DOHH2 (cell line): Measurements from ENCODE around the gene NLGN1.

Source experiments
- H3F3A ChIP-seq: fragments of 200-600 bp; sonication (generic), shearing (Covaris generic); 2 replicates; pipeline ENCODE4 v1.6.0; 2016; ENCODE audit warnings: antibody characterized with exemption, mild to moderate bottlenecking; ENCODE audit not compliant: control insufficient read depth, insufficient read depth
- H3K27ac ChIP-seq: fragments of 200-600 bp; sonication (generic); 2 replicates; pipeline ENCODE4 v1.5.1; 2014; ENCODE audit warnings: low read depth, mild to moderate bottlenecking, low read length, moderate library complexity
- H3K27me3 ChIP-seq: fragments of 200-600 bp; sonication (generic); 2 replicates; pipeline ENCODE4 v1.6.1; 2014; ENCODE audit warnings: mild to moderate bottlenecking, low read length, mixed read lengths; ENCODE audit not compliant: control insufficient read depth
- H3K36me3 ChIP-seq: fragments of 200-600 bp; sonication (generic); 2 replicates; pipeline ENCODE4 v1.6.1; 2014; ENCODE audit warnings: mild to moderate bottlenecking, low read length, moderate library complexity, mixed read lengths; ENCODE audit not compliant: control insufficient read depth
- H3K4me1 ChIP-seq: fragments of 200-600 bp; sonication (generic); 2 replicates; pipeline ENCODE4 v1.6.1; 2014; ENCODE audit warnings: mild to moderate bottlenecking, low read length, mixed read lengths; ENCODE audit not compliant: control insufficient read depth
- H3K4me2 ChIP-seq: fragments of 200-600 bp; sonication (generic); 2 replicates; pipeline ENCODE4 v1.6.0; 2014; ENCODE audit warnings: mild to moderate bottlenecking, low read length, moderate library complexity
- H3K4me3 ChIP-seq: fragments of 200-600 bp; sonication (generic); 2 replicates; pipeline ENCODE4 v1.5.1; 2014; ENCODE audit warnings: mild to moderate bottlenecking, low read length, mixed read lengths
- H3K79me2 ChIP-seq: fragments of 200-600 bp; sonication (generic); 2 replicates; pipeline ENCODE4 v1.6.1; 2014; ENCODE audit warnings: mild to moderate bottlenecking, low read length, mixed read lengths; ENCODE audit not compliant: control insufficient read depth
- H3K9me2 ChIP-seq: fragments of 200-600 bp; sonication (generic); replicated peaks from 2 replicates; pipeline ENCODE4 v1.6.1; 2014; ENCODE audit warnings: mild to moderate bottlenecking, low read length, mixed read lengths; ENCODE audit not compliant: control insufficient read depth
- H3K9me3 ChIP-seq: fragments of 200-600 bp; sonication (generic); 2 replicates; pipeline ENCODE4 v1.6.1; 2014; ENCODE audit warnings: antibody characterized with exemption, low read length, mixed read lengths; ENCODE audit not compliant: control insufficient read depth, insufficient read depth
- H4K20me1 ChIP-seq: fragments of 200-600 bp; sonication (generic); 2 replicates; pipeline ENCODE4 v1.6.0; 2014; ENCODE audit warnings: low read depth, mild to moderate bottlenecking, antibody characterized with exemption, low read length, moderate library complexity; ENCODE audit not compliant: control insufficient read depth, insufficient read depth
- CTCF ChIP-seq: fragments of 200-600 bp; sonication (generic); IDR thresholded peaks from one replicate; pipeline ENCODE4 v1.5.1; 2014; ENCODE audit warnings: antibody characterized with exemption, mild to moderate bottlenecking, low read depth, low read length; ENCODE audit not compliant: poor library complexity, severe bottlenecking
- EZH2phosphoT487 ChIP-seq: fragments of 200-600 bp; sonication (generic); IDR thresholded peaks from 2 replicates; pipeline ENCODE4 v1.6.1; 2017; ENCODE audit warnings: borderline replicate concordance, mild to moderate bottlenecking, antibody characterized with exemption, low read length, moderate library complexity, mixed read lengths

NLGN1 gene

GRCh38 chr3:173719585-173719984 is 322.0 kb downstream of the NLGN1 start:
- no peaks in the 10 kb centered on the region for H4K20me1 ChIP-seq
- no peaks in the 10 kb centered on the region for H3K27me3 ChIP-seq
- no peaks in the 10 kb centered on the region for H3K79me2 ChIP-seq
- no peaks in the 10 kb centered on the region for H3K9me3 ChIP-seq
- H3K4me2 ChIP-seq, result no peak overlapping the region
- H3K9me2 ChIP-seq, result no peaks in the 10 kb centered on the region
- H3K27ac ChIP-seq, result no peak overlapping the region
- H3K4me1 ChIP-seq, result no peaks in the 10 kb centered on the region
- no peaks in the 10 kb centered on the region for H3F3A ChIP-seq
- TF ChIP-seq CTCF (no peak), EZH2phosphoT487 (no peak)
- H3K4me3 ChIP-seq, result no peak overlapping the region
- H3K36me3 ChIP-seq, result no peaks in the 10 kb centered on the region

- Histone ChIP-seq H3K4me2 (no peak overlapping the region), H3K27ac (no peak overlapping the region), H3K4me1 (no peaks in the 10 kb centered on the region)
Measured at GRCh38 chr3:173725507-173725906, 328.0 kb downstream of the NLGN1 start.

GRCh38 chr3:173730391-173730790 is 332.8 kb downstream of the NLGN1 start:
- Histone ChIP-seq H3K4me1 (no peaks in the 10 kb centered on the region), H3F3A (no peaks in the 10 kb centered on the region), H3K4me3 (no peak overlapping the region), H3K9me3 (no peaks in the 10 kb centered on the region), H3K9me2 (no peaks in the 10 kb centered on the region), H4K20me1 (no peaks in the 10 kb centered on the region), H3K36me3 (no peaks in the 10 kb centered on the region), H3K79me2 (no peaks in the 10 kb centered on the region), H3K4me2 (no peak overlapping the region), H3K27ac (no peak overlapping the region), H3K27me3 (no peaks in the 10 kb centered on the region)
- TF ChIP-seq EZH2phosphoT487 (no peak), CTCF (no peak)

More at GRCh38 chr3:173725507-173725906, 328.0 kb downstream of the NLGN1 start:
- no peaks in the 10 kb centered on the region for H3K79me2 ChIP-seq
- H3F3A ChIP-seq, result no peaks in the 10 kb centered on the region
- no peak overlapping the region for H3K4me3 ChIP-seq
- no peaks in the 10 kb centered on the region for H4K20me1 ChIP-seq
- no peak for TF ChIP-seq EZH2phosphoT487
- no peak for TF ChIP-seq CTCF
- H3K9me3 ChIP-seq, result no peaks in the 10 kb centered on the region
- H3K27me3 ChIP-seq, result no peaks in the 10 kb centered on the region
- no peaks in the 10 kb centered on the region for H3K9me2 ChIP-seq
- no peaks in the 10 kb centered on the region for H3K36me3 ChIP-seq

GRCh38 chr3:173732237-173732636 is 334.7 kb downstream of the NLGN1 start:
- no peak overlapping the region for H3K27ac ChIP-seq
- no peaks in the 10 kb centered on the region for H3K36me3 ChIP-seq
- H3K79me2 ChIP-seq, result no peaks in the 10 kb centered on the region
- no peak overlapping the region for H3K4me2 ChIP-seq
- no peaks in the 10 kb centered on the region for H3F3A ChIP-seq
- no peaks in the 10 kb centered on the region for H3K4me1 ChIP-seq
- no peaks in the 10 kb centered on the region for H3K9me3 ChIP-seq
- no peak for TF ChIP-seq CTCF
- no peak for TF ChIP-seq EZH2phosphoT487
- H3K9me2 ChIP-seq, result no peaks in the 10 kb centered on the region
- no peaks in the 10 kb centered on the region for H3K27me3 ChIP-seq
- no peak overlapping the region for H3K4me3 ChIP-seq
- no peaks in the 10 kb centered on the region for H4K20me1 ChIP-seq
